Natural killer cell (primary cell): ENCODE results near the gene EEF2. TPM values are rescaled to one million over a fixed set of nuclear protein-coding genes. Genes with fewer than 3 reads are reported as not detected.
"Not testable (repeated sequence)": the region's sequence is repeated elsewhere in the genome, so short reads cannot be mapped to it uniquely, and the experiment has no call there.

Source experiments
- ATAC-seq, 3 donors: fragments of 150-1000 bp in 2 of 3; fragments of 200-7000 bp in 1 of 3; cut with Tn5 transposase; 1 replicate in 1 of 3; 2 replicates in 2 of 3; pipeline ENCODE4 v1.10.0; 2021; ENCODE audit warnings: mild to moderate bottlenecking in 2 of 3, moderate library complexity in 2 of 3
- DNase-seq, 2 donors: peaks; one replicate each; pipeline versions ENCODE4 v3.0.0 to v3.0.0-alpha.2; 2013 to 2021; ENCODE audit warnings: mixed read lengths in 1 of 2
- H3K27ac ChIP-seq: one replicate; pipeline ENCODE4 v1.5.1; 2013; ENCODE audit warnings: mild to moderate bottlenecking, low read length
- H3K27me3 ChIP-seq: one replicate; pipeline ENCODE4 v1.6.1; 2013; ENCODE audit warnings: low read length; ENCODE audit not compliant: control insufficient read depth, insufficient read depth
- H3K36me3 ChIP-seq: one replicate; pipeline ENCODE4 v1.6.1; 2013; ENCODE audit warnings: low read length; ENCODE audit not compliant: control insufficient read depth, insufficient read depth
- H3K4me1 ChIP-seq: one replicate; pipeline ENCODE4 v1.6.1; 2013; ENCODE audit warnings: low read length; ENCODE audit not compliant: control insufficient read depth, insufficient read depth
- H3K4me3 ChIP-seq: one replicate; pipeline ENCODE4 v1.5.1; 2013; ENCODE audit warnings: low read length
- H3K9me3 ChIP-seq: one replicate; pipeline ENCODE4 v1.6.1; 2013; ENCODE audit warnings: low read length; ENCODE audit not compliant: control insufficient read depth, insufficient read depth
- H3K27ac Mint-ChIP-seq, 2 donors: one replicate each; pipeline ENCODE4 v1.8.0; 2022; ENCODE audit warnings: mild to moderate bottlenecking in 2 of 2, mixed read lengths in 2 of 2, moderate library complexity in 1 of 2
- H3K27me3 Mint-ChIP-seq, 2 donors: one replicate each; pipeline ENCODE4 v1.8.0; 2022; ENCODE audit warnings: low read depth in 2 of 2, mixed read lengths in 2 of 2
- H3K36me3 Mint-ChIP-seq: one replicate; pipeline ENCODE4 v1.8.0; 2022; ENCODE audit warnings: mixed read lengths
- H3K4me1 Mint-ChIP-seq, 2 donors: one replicate each; pipeline ENCODE4 v1.8.0; 2022; ENCODE audit warnings: mixed read lengths in 2 of 2
- H3K4me3 Mint-ChIP-seq: one replicate; pipeline ENCODE4 v1.8.0; 2022; ENCODE audit warnings: mild to moderate bottlenecking, moderate library complexity, mixed read lengths
- H3K9me3 Mint-ChIP-seq, 2 donors: one replicate each; pipeline ENCODE4 v1.8.0; 2022; ENCODE audit warnings: mixed read lengths in 2 of 2
- CTCF ChIP-seq: fragments of 200-600 bp; IDR thresholded peaks from one replicate; pipeline ENCODE4 v1.8.0; 2022; ENCODE audit warnings: antibody characterized with exemption
- WGBS: methylation state at CpG from one replicate; pipeline ENCODE4 v1.1.7; 2013; ENCODE audit warnings: missing lambda C conversion rate; ENCODE audit not compliant: insufficient coverage; 5-methylcytosine and 5-hydroxymethylcytosine counted together
- intact Hi-C: fragments of 100-400 bp; cut with micrococcal nuclease; formaldehyde crosslinking; loops from one replicate; pipeline ENCODE4 v1.14.2; 2022
- total RNA-seq, 4 donors: library from RNA; stranded (reverse); fragments of 120-200 nt in 1 of 4; gene quantifications; one replicate each; pipeline versions ENCODE4 v1.2.3 to v1.2.4, GENCODE V29; 2013 to 2022

The EEF2 gene
- total RNA-seq, 3 donors from 2014 or later (not counting 1 experiment from before 2014, with no cell fraction given): 1,302 to 1,442 (median 1,437) TPM

GRCh38 chr19:4007021-4007835, 22.0 kb upstream of the EEF2 start, which contains the start of gene PIAS4:
PIAS4 (plus strand) TSS chr19:4007736; CDS start chr19:4007761, 25 bp downstream.
- H3K36me3 ChIP-seq: peaks cover 8% of the 10 kb centered on the region
- no peaks in the 10 kb centered on the region for H3K9me3 ChIP-seq
- no peaks in the 10 kb centered on the region for H3K9me3 Mint-ChIP-seq
- H3K27me3 ChIP-seq: no peaks in the 10 kb centered on the region
- peak; percentile 88 to 96 (median 88) for ATAC-seq
- no peak for TF ChIP-seq CTCF
- DNase-seq: peak; percentile 93 to 98
- H3K4me3 Mint-ChIP-seq: peak within 1 kb of the TSS; percentile 92
- H3K4me1 Mint-ChIP-seq: peaks cover 13 to 28% of the 10 kb centered on the region in 2 donors
- peak within 1 kb of the TSS; percentile 49 for H3K27ac ChIP-seq
- no peaks in the 10 kb centered on the region for H3K36me3 Mint-ChIP-seq
- intact Hi-C loops: loop anchor here (2.0 kb wide), 1 partner anchor 16 kb away; no protein-coding TSS in a partner anchor
- WGBS: under 1% methylated on average over 91 of the region's 91 CpGs
- peaks cover 44% of the 10 kb centered on the region for H3K4me1 ChIP-seq
- H3K27ac Mint-ChIP-seq: peak within 1 kb of the TSS; percentile 79 to 88
- peak within 1 kb of the TSS; percentile 75 for H3K4me3 ChIP-seq
- H3K27me3 Mint-ChIP-seq: no peaks in the 10 kb centered on the region

GRCh38 chr19:4005436-4005835, 20.2 kb upstream of the EEF2 start:
- intact Hi-C loops, H3K27ac ChIP-seq, ATAC-seq, H3K9me3 ChIP-seq, H3K27ac Mint-ChIP-seq, H3K36me3 ChIP-seq, H3K27me3 ChIP-seq, H3K4me3 ChIP-seq, H3K9me3 Mint-ChIP-seq, H3K36me3 Mint-ChIP-seq, H3K27me3 Mint-ChIP-seq: not testable (repeated sequence)
- WGBS: over 99% methylated on average over 9 of the region's 9 CpGs
- H3K4me3 Mint-ChIP-seq: peak overlapping the region; percentile 62
- H3K4me1 Mint-ChIP-seq: peaks cover 9 to 20% of the 10 kb centered on the region in 2 donors
- DNase-seq: peak in 1 of 2 donors; percentile 2
- peaks cover 33% of the 10 kb centered on the region for H3K4me1 ChIP-seq

GRCh38 chr19:4000798-4001197, 15.5 kb upstream of the EEF2 start:
- ATAC-seq, H3K9me3 ChIP-seq, H3K4me3 ChIP-seq, H3K4me3 Mint-ChIP-seq, H3K4me1 Mint-ChIP-seq, H3K27me3 Mint-ChIP-seq, H3K36me3 ChIP-seq, intact Hi-C loops, H3K4me1 ChIP-seq, H3K27me3 ChIP-seq, H3K36me3 Mint-ChIP-seq, H3K27ac ChIP-seq, H3K27ac Mint-ChIP-seq, DNase-seq, H3K9me3 Mint-ChIP-seq: not testable (repeated sequence)
- 95% methylated on average over 5 of the region's 5 CpGs for WGBS

- intact Hi-C loops, H3K27me3 Mint-ChIP-seq, H3K9me3 ChIP-seq, H3K9me3 Mint-ChIP-seq, H3K27ac Mint-ChIP-seq, H3K27ac ChIP-seq, H3K4me1 ChIP-seq, H3K36me3 Mint-ChIP-seq, H3K4me1 Mint-ChIP-seq, ATAC-seq, H3K4me3 Mint-ChIP-seq, H3K4me3 ChIP-seq, H3K27me3 ChIP-seq, H3K36me3 ChIP-seq, DNase-seq: not testable (repeated sequence)
- WGBS: 96% methylated on average over 25 of the region's 29 CpGs
These were observed 13.6 kb upstream of the EEF2 start for GRCh38 chr19:3998667-3999412.
